Suppressor macrophage treated with lipopolysaccharide for 1 hour (primary cell): ENCODE results near the gene PLET1.

Experiments
- DNase-seq, 3 donors: peaks; one replicate each; pipeline ENCODE4 v3.0.0-alpha.2; 2020 to 2022

Gene PLET1

GRCh38 chr11:112237451-112237850 is 23.2 kb downstream of the PLET1 start:
- no peak for DNase-seq

GRCh38 chr11:112235750-112236390 is 24.8 kb downstream of the PLET1 start:
- no peak for DNase-seq

GRCh38 chr11:112231952-112232351 is 28.7 kb downstream of the PLET1 start:
- DNase-seq, result no peak

- DNase-seq, result no peak
Observed at GRCh38 chr11:112229746-112230433, 30.8 kb downstream of the PLET1 start.

GRCh38 chr11:112229159-112229558 is 31.5 kb downstream of the PLET1 start:
- no peak for DNase-seq

GRCh38 chr11:112228706-112229105 is 32.0 kb downstream of the PLET1 start:
- DNase-seq, result no peak

GRCh38 chr11:112227471-112227870 is 33.2 kb downstream of the PLET1 start:
- no peak for DNase-seq

- DNase-seq, result peak in 1 of 3 donors; percentile 33
Observed at GRCh38 chr11:112226831-112227401, 33.7 kb downstream of the PLET1 start.

- peak; percentile 92 to 96 (median 96) for DNase-seq
Observed at GRCh38 chr11:112226062-112226830, 34.4 kb downstream of the PLET1 start, which contains the start of gene PTS. PTS (plus strand) TSS chr11:112226428; CDS start chr11:112226444, 16 bp downstream.

- peak; percentile 84 to 86 (median 84) for DNase-seq
Observed at GRCh38 chr11:112225753-112226061, 35.0 kb downstream of the PLET1 start.

GRCh38 chr11:112223754-112224532 is 36.7 kb downstream of the PLET1 start:
- DNase-seq, result no peak

- peak; percentile 24 to 50 (median 41) for DNase-seq
Observed at GRCh38 chr11:112223121-112223520, 37.5 kb downstream of the PLET1 start.

- no peak for DNase-seq
Observed at GRCh38 chr11:112222303-112222702, 38.4 kb downstream of the PLET1 start.

GRCh38 chr11:112221274-112221835 is 39.3 kb downstream of the PLET1 start:
- DNase-seq, result no peak

GRCh38 chr11:112219476-112220232 is 41.0 kb downstream of the PLET1 start:
- peak; percentile 71 to 88 (median 82) for DNase-seq

- no peak for DNase-seq
Observed at GRCh38 chr11:112216561-112217105, 44.0 kb downstream of the PLET1 start.

GRCh38 chr11:112215621-112216020 is 45.0 kb downstream of the PLET1 start:
- no peak for DNase-seq

- DNase-seq, result no peak
Observed at GRCh38 chr11:112213753-112214152, 46.9 kb downstream of the PLET1 start.

- no peak for DNase-seq
Observed at GRCh38 chr11:112212710-112213109, 48.0 kb downstream of the PLET1 start.

GRCh38 chr11:112212290-112212689 is 48.4 kb downstream of the PLET1 start:
- no peak for DNase-seq

- DNase-seq, result peak in 2 of 3 donors; percentile 39 to 65
Observed at GRCh38 chr11:112211536-112211935, 49.1 kb downstream of the PLET1 start.
